GM18499 (cell line): ENCODE results near the gene PLOD1.
"Not testable (repeated sequence)": the region's sequence is repeated elsewhere in the genome, so short reads cannot be mapped to it uniquely, and the experiment has no call there.

Source experiments
- ATAC-seq: cut with Tn5 transposase; IDR thresholded peaks from one replicate; pipeline ENCODE4 v1.9.1; 2021; ENCODE audit warnings: moderate number of reproducible peaks; ENCODE audit not compliant: insufficient read depth, unreplicated experiment

PLOD1 gene

GRCh38 chr1:12001249-12001917, 66.9 kb downstream of the PLOD1 start:
- no peak for ATAC-seq

GRCh38 chr1:12001996-12002493, 67.5 kb downstream of the PLOD1 start:
- ATAC-seq, result no peak

GRCh38 chr1:12003762-12004161, 69.2 kb downstream of the PLOD1 start:
- no peak for ATAC-seq

GRCh38 chr1:12005488-12006166, 71.1 kb downstream of the PLOD1 start:
- no peak for ATAC-seq

- ATAC-seq, result no peak
Observed at GRCh38 chr1:12006167-12006921, 71.8 kb downstream of the PLOD1 start.

- no peak for ATAC-seq
Observed at GRCh38 chr1:12007204-12007603, 72.7 kb downstream of the PLOD1 start.

- not testable (repeated sequence) for ATAC-seq
Observed at GRCh38 chr1:12008355-12008754, 73.8 kb downstream of the PLOD1 start.

- no peak for ATAC-seq
Observed at GRCh38 chr1:12009318-12009947, 74.9 kb downstream of the PLOD1 start.

- ATAC-seq, result no peak
Observed at GRCh38 chr1:12010746-12011570, 76.4 kb downstream of the PLOD1 start.

GRCh38 chr1:12011998-12012397, 77.5 kb downstream of the PLOD1 start:
- no peak for ATAC-seq

- no peak for ATAC-seq
Observed at GRCh38 chr1:12012560-12013316, 78.2 kb downstream of the PLOD1 start.

GRCh38 chr1:12014141-12014991, 79.8 kb downstream of the PLOD1 start:
- no peak for ATAC-seq

- no peak for ATAC-seq
Observed at GRCh38 chr1:12015001-12015491, 80.5 kb downstream of the PLOD1 start.

GRCh38 chr1:12015499-12015898, 81.0 kb downstream of the PLOD1 start:
- ATAC-seq, result no peak

- no peak for ATAC-seq
Observed at GRCh38 chr1:12016182-12016581, 81.7 kb downstream of the PLOD1 start.

- no peak for ATAC-seq
Observed at GRCh38 chr1:12019858-12020509, 85.5 kb downstream of the PLOD1 start.

GRCh38 chr1:12021616-12022015, 87.1 kb downstream of the PLOD1 start:
- ATAC-seq, result no peak

GRCh38 chr1:12022036-12022435, 87.5 kb downstream of the PLOD1 start:
- no peak for ATAC-seq
